Parathyroid adenoma (tissue), 2 donors: ENCODE measurements around the gene CTH.

Experiments
- H2AFZ ChIP-seq: fragments of 300-600 bp; sonication (generic); one replicate; pipeline ENCODE4 v1.7.0; 2017; ENCODE audit warnings: antibody characterized with exemption, mild to moderate bottlenecking
- H3K27ac ChIP-seq: fragments of 300-600 bp; sonication (generic); one replicate; pipeline ENCODE4 v1.7.0; 2017
- H3K27me3 ChIP-seq: fragments of 300-600 bp; sonication (generic); one replicate; pipeline ENCODE4 v1.7.0; 2017; ENCODE audit warnings: low read length; ENCODE audit not compliant: control insufficient read depth, insufficient read depth
- H3K36me3 ChIP-seq: fragments of 300-600 bp; sonication (generic); one replicate; pipeline ENCODE4 v1.7.0; 2017; ENCODE audit warnings: low read length; ENCODE audit not compliant: control insufficient read depth, insufficient read depth
- H3K4me1 ChIP-seq: fragments of 300-600 bp; sonication (generic); one replicate; pipeline ENCODE4 v1.7.0; 2017; ENCODE audit warnings: control low read depth
- H3K4me2 ChIP-seq: fragments of 300-600 bp; sonication (generic); one replicate; pipeline ENCODE4 v1.7.0; 2017; ENCODE audit warnings: low read length
- H3K4me3 ChIP-seq: fragments of 300-600 bp; sonication (generic); one replicate; pipeline ENCODE4 v1.7.0; 2017; ENCODE audit warnings: low read depth, low read length
- H3K79me2 ChIP-seq: fragments of 300-600 bp; sonication (generic); one replicate; pipeline ENCODE4 v1.7.0; 2017; ENCODE audit warnings: control low read depth
- H3K9ac ChIP-seq: fragments of 300-600 bp; sonication (generic); one replicate; pipeline ENCODE4 v1.7.0; 2017; ENCODE audit warnings: mild to moderate bottlenecking
- H3K9me3 ChIP-seq: fragments of 300-600 bp; sonication (generic); one replicate; pipeline ENCODE4 v1.7.0; 2017; ENCODE audit warnings: low read length; ENCODE audit not compliant: control insufficient read depth
- TF ChIP-seq, protein P1 (sequence below): fragments of 300-600 bp; sonication (generic); IDR thresholded peaks from one replicate; pipeline ENCODE4 v1.7.0; 2017; ENCODE audit warnings: antibody characterized with exemption, mild to moderate bottlenecking
- donor health status: primary hyperparathyroidism.

Gene CTH

GRCh38 chr1:70440642-70441391 is 29.7 kb downstream of the CTH start:
- H3K9ac ChIP-seq, result no peak overlapping the region
- no peak overlapping the region for H3K4me3 ChIP-seq
- H3K4me2 ChIP-seq, result no peak overlapping the region
- TF ChIP-seq, protein P1, sequence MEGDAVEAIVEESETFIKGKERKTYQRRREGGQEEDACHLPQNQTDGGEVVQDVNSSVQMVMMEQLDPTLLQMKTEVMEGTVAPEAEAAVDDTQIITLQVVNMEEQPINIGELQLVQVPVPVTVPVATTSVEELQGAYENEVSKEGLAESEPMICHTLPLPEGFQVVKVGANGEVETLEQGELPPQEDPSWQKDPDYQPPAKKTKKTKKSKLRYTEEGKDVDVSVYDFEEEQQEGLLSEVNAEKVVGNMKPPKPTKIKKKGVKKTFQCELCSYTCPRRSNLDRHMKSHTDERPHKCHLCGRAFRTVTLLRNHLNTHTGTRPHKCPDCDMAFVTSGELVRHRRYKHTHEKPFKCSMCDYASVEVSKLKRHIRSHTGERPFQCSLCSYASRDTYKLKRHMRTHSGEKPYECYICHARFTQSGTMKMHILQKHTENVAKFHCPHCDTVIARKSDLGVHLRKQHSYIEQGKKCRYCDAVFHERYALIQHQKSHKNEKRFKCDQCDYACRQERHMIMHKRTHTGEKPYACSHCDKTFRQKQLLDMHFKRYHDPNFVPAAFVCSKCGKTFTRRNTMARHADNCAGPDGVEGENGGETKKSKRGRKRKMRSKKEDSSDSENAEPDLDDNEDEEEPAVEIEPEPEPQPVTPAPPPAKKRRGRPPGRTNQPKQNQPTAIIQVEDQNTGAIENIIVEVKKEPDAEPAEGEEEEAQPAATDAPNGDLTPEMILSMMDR, result no peak
- no peaks in the 10 kb centered on the region for H3K36me3 ChIP-seq
- H3K27ac ChIP-seq, result no peak overlapping the region
- no peaks in the 10 kb centered on the region for H3K9me3 ChIP-seq
- H2AFZ ChIP-seq, result no peak overlapping the region
- no peaks in the 10 kb centered on the region for H3K4me1 ChIP-seq
- no peaks in the 10 kb centered on the region for H3K27me3 ChIP-seq
- H3K79me2 ChIP-seq, result no peaks in the 10 kb centered on the region

GRCh38 chr1:70441392-70442035 is 30.4 kb downstream of the CTH start:
- no peaks in the 10 kb centered on the region for H3K9me3 ChIP-seq
- H3K36me3 ChIP-seq, result no peaks in the 10 kb centered on the region
- no peaks in the 10 kb centered on the region for H3K4me1 ChIP-seq
- no peak overlapping the region for H3K27ac ChIP-seq
- no peak overlapping the region for H3K4me3 ChIP-seq
- H3K4me2 ChIP-seq, result no peak overlapping the region
- H3K9ac ChIP-seq, result no peak overlapping the region
- H2AFZ ChIP-seq, result no peak overlapping the region
- H3K79me2 ChIP-seq, result no peaks in the 10 kb centered on the region
- no peaks in the 10 kb centered on the region for H3K27me3 ChIP-seq
- TF ChIP-seq, protein P1, result no peak

GRCh38 chr1:70442490-70442889 is 31.4 kb downstream of the CTH start:
- H3K79me2 ChIP-seq, result no peaks in the 10 kb centered on the region
- H3K27me3 ChIP-seq, result no peaks in the 10 kb centered on the region
- H3K27ac ChIP-seq, result no peak overlapping the region
- TF ChIP-seq, protein P1, result no peak
- H3K36me3 ChIP-seq, result no peaks in the 10 kb centered on the region
- no peak overlapping the region for H2AFZ ChIP-seq
- H3K9me3 ChIP-seq, result no peaks in the 10 kb centered on the region
- H3K4me1 ChIP-seq, result no peaks in the 10 kb centered on the region
- H3K4me2 ChIP-seq, result no peak overlapping the region
- H3K4me3 ChIP-seq, result no peak overlapping the region
- H3K9ac ChIP-seq, result no peak overlapping the region

GRCh38 chr1:70443739-70444138 is 32.7 kb downstream of the CTH start:
- Histone ChIP-seq H3K27me3 (no peaks in the 10 kb centered on the region), H3K4me1 (no peaks in the 10 kb centered on the region), H3K9me3 (no peaks in the 10 kb centered on the region), H3K27ac (no peak overlapping the region), H3K4me2 (no peak overlapping the region), H3K4me3 (no peak overlapping the region), H2AFZ (no peak overlapping the region), H3K79me2 (no peaks in the 10 kb centered on the region), H3K36me3 (no peaks in the 10 kb centered on the region), H3K9ac (no peak overlapping the region)
- TF ChIP-seq, protein P1, result no peak
